HG02852 (cell line): Measurements from ENCODE around the gene GUCY2F.

ENCODE experiments used
- ATAC-seq: cut with Tn5 transposase; IDR thresholded peaks from one replicate; pipeline ENCODE4 v1.9.1; 2021; ENCODE audit warnings: mild to moderate bottlenecking, moderate library complexity; ENCODE audit not compliant: unreplicated experiment

GUCY2F gene

GRCh38 chrX:109481986-109482385, at the start of gene GUCY2F:
Gene GUCY2F, minus strand, starts transcription at chrX:109482086. Its CDS starts 6,150 bp downstream, at chrX:109475936.
- no peak for ATAC-seq

GRCh38 chrX:109519001-109519400, 37.1 kb upstream of the GUCY2F start:
- no peak for ATAC-seq

- no peak for ATAC-seq
Observed at GRCh38 chrX:109511113-109511512, 29.2 kb upstream of the GUCY2F start.

- ATAC-seq, result no peak
Observed at GRCh38 chrX:109508915-109509314, 27.0 kb upstream of the GUCY2F start.

GRCh38 chrX:109501176-109501575, 19.3 kb upstream of the GUCY2F start:
- no peak for ATAC-seq

- no peak for ATAC-seq
Observed at GRCh38 chrX:109498434-109498833, 16.5 kb upstream of the GUCY2F start.

- no peak for ATAC-seq
Observed at GRCh38 chrX:109489174-109489573, 7.3 kb upstream of the GUCY2F start.

- ATAC-seq, result peak; percentile 43
Observed at GRCh38 chrX:109487640-109488039, 5.8 kb upstream of the GUCY2F start.

GRCh38 chrX:109485470-109486340, 3.8 kb upstream of the GUCY2F start:
- ATAC-seq, result peak; percentile 76

GRCh38 chrX:109484886-109485285, 3.0 kb upstream of the GUCY2F start:
- ATAC-seq, result no peak

- no peak for ATAC-seq
Observed at GRCh38 chrX:109475174-109475891, 6.6 kb downstream of the GUCY2F start.

- ATAC-seq, result no peak
Observed at GRCh38 chrX:109472939-109473735, 8.7 kb downstream of the GUCY2F start.

GRCh38 chrX:109464231-109464630, 17.7 kb downstream of the GUCY2F start:
- ATAC-seq, result no peak

- no peak for ATAC-seq
Observed at GRCh38 chrX:109463784-109464183, 18.1 kb downstream of the GUCY2F start.

GRCh38 chrX:109448282-109448938, 33.5 kb downstream of the GUCY2F start:
- ATAC-seq, result no peak

- ATAC-seq, result no peak
Observed at GRCh38 chrX:109441266-109441665, 40.6 kb downstream of the GUCY2F start.

GRCh38 chrX:109440475-109440874, 41.4 kb downstream of the GUCY2F start:
- no peak for ATAC-seq

GRCh38 chrX:109409181-109409580, 72.7 kb downstream of the GUCY2F start:
- no peak for ATAC-seq

- ATAC-seq, result no peak
Observed at GRCh38 chrX:109403922-109404321, 78.0 kb downstream of the GUCY2F start.

- ATAC-seq, result no peak
Observed at GRCh38 chrX:109399831-109400230, 82.1 kb downstream of the GUCY2F start.

- ATAC-seq, result no peak
Observed at GRCh38 chrX:109398833-109399232, 83.1 kb downstream of the GUCY2F start.
